SU-DHL-6 (cell line): Measurements from ENCODE around the gene INTS6.

ENCODE experiments used
- CTCF ChIP-seq: fragments of 200-600 bp; sonication (generic); IDR thresholded peaks from one replicate; pipeline ENCODE4 v1.5.1; 2017; ENCODE audit warnings: antibody characterized with exemption, mild to moderate bottlenecking, low read length, moderate library complexity; ENCODE audit not compliant: insufficient read depth, poor library complexity, severe bottlenecking
- EZH2phosphoT487 ChIP-seq: fragments of 200-600 bp; sonication (generic), shearing (Covaris generic); conservative IDR thresholded peaks from 2 replicates; pipeline ENCODE4 v1.6.1; 2018; ENCODE audit warnings: mild to moderate bottlenecking, antibody characterized with exemption, low read length, moderate library complexity, mixed read lengths

GRCh38 chr13:51329606-51330005 lies 123.2 kb downstream of the INTS6 start:
- TF ChIP-seq CTCF (no peak), EZH2phosphoT487 (no peak)
